SK-N-SH (cell line): ENCODE data around the gene SLC8A1. TPM values are rescaled to one million over a fixed set of nuclear protein-coding genes. Genes with fewer than 3 reads are reported as not detected.

Source experiments
- CTCF ChIA-PET: fragments of 300-600, 350-600 bp; formaldehyde crosslinking; extraction: SDS; loops from one replicate; lab custom pipeline; 2021; lab: Yijun Ruan, JAX
- POLR2A ChIA-PET: fragments of 350-600 bp; sonication (Branson Sonifier 250); formaldehyde crosslinking; extraction: SDS; loops from one replicate; lab custom pipeline; 2020; ENCODE audit warnings: antibody characterized with exemption, inconsistent platforms; lab: Yijun Ruan, JAX
- DNase-seq: peaks from one replicate; pipeline ENCODE4 v3.0.0; 2012
- H2AFZ ChIP-seq: fragments of 200-600 bp; sonication (generic); 2 replicates; pipeline ENCODE4 v1.8.1; 2016; ENCODE audit warnings: antibody characterized with exemption, mild to moderate bottlenecking, low read depth
- H3F3A ChIP-seq: fragments of 200-600 bp; sonication (generic); replicated peaks from 2 replicates; pipeline ENCODE3; 2016; ENCODE audit warnings: antibody characterized with exemption, mild to moderate bottlenecking; ENCODE audit not compliant: insufficient read depth
- H3K27ac ChIP-seq, 2 experiments: fragments of 200-500 bp in 1 of 2; fragments of 200-600 bp in 1 of 2; sonication (Bioruptor generic) in 1 of 2; sonication (generic), shearing (Covaris generic) in 1 of 2; 2 replicates each; pipeline versions ENCODE4 v1.5.1 to v1.6.1; 2014 to 2016; ENCODE audit warnings: low read depth in 2 of 2, inconsistent platforms in 1 of 2, low read length in 1 of 2, mild to moderate bottlenecking in 1 of 2, mixed read lengths in 1 of 2
- H3K27me3 ChIP-seq: fragments of 200-600 bp; sonication (generic), shearing (Covaris generic); 2 replicates; pipeline ENCODE4 v1.6.1; 2016; ENCODE audit warnings: mixed run types; ENCODE audit not compliant: insufficient read depth
- H3K36me3 ChIP-seq, 2 experiments: fragments of 200-500 bp in 1 of 2; fragments of 200-600 bp in 1 of 2; sonication (Bioruptor generic) in 1 of 2; sonication (generic) in 1 of 2; replicated peaks in 1 of 2; 2 replicates each; pipeline versions ENCODE3 to v1.5.1; 2014 to 2016; ENCODE audit warnings: low read length in 1 of 2, mild to moderate bottlenecking in 1 of 2; ENCODE audit not compliant: insufficient read depth in 2 of 2, control insufficient read depth in 1 of 2
- H3K4me1 ChIP-seq, 2 experiments: fragments of 200-500 bp in 1 of 2; fragments of 200-600 bp in 1 of 2; sonication (Bioruptor generic) in 1 of 2; sonication (generic), shearing (Covaris generic) in 1 of 2; 2 replicates each; pipeline versions ENCODE4 v1.5.1 to v1.6.1; 2014 to 2016; ENCODE audit warnings: low read depth in 1 of 2, low read length in 1 of 2, mixed run types in 1 of 2; ENCODE audit not compliant: insufficient read depth in 2 of 2, control insufficient read depth in 1 of 2
- H3K4me2 ChIP-seq: fragments of 200-600 bp; sonication (generic), shearing (Covaris generic); 2 replicates; pipeline ENCODE4 v1.6.1; 2017; ENCODE audit warnings: mixed run types
- H3K4me3 ChIP-seq, 2 experiments: fragments of 200-500 bp in 1 of 2; fragments of 200-600 bp in 1 of 2; sonication (Bioruptor generic) in 1 of 2; sonication (generic), shearing (Covaris generic) in 1 of 2; 2 replicates each; pipeline versions ENCODE4 v1.5.1 to v1.8.1; 2014 to 2016; ENCODE audit warnings: low read depth in 2 of 2, inconsistent platforms in 1 of 2, low read length in 1 of 2, mild to moderate bottlenecking in 1 of 2, mixed read lengths in 1 of 2, moderate library complexity in 1 of 2
- H3K79me2 ChIP-seq: fragments of 200-600 bp; sonication (generic); 2 replicates; pipeline ENCODE4 v1.8.1; 2017; ENCODE audit warnings: mild to moderate bottlenecking; ENCODE audit not compliant: insufficient read depth
- H3K9ac ChIP-seq: fragments of 200-600 bp; sonication (generic); 2 replicates; pipeline ENCODE4 v1.6.1; 2017; ENCODE audit warnings: mixed run types
- H3K9me2 ChIP-seq: fragments of 200-600 bp; sonication (generic); 2 replicates; pipeline ENCODE4 v1.6.1; 2017; ENCODE audit warnings: mixed run types
- H3K9me3 ChIP-seq: fragments of 200-600 bp; sonication (generic); 2 replicates; pipeline ENCODE4 v1.6.1; 2017; ENCODE audit warnings: mixed run types, mild to moderate bottlenecking, moderate library complexity
- H4K20me1 ChIP-seq: fragments of 200-600 bp; sonication (generic); 2 replicates; pipeline ENCODE4 v1.6.1; 2017; ENCODE audit warnings: mild to moderate bottlenecking, mixed run types; ENCODE audit not compliant: insufficient read depth
- EP300 ChIP-seq, 2 experiments: IDR thresholded peaks; 2 replicates each; pipeline versions ENCODE4 v1.4.0 to v1.6.1; 2012; ENCODE audit warnings: borderline replicate concordance in 1 of 2, low read depth in 1 of 2, low read length in 1 of 2
- FOSL2 ChIP-seq: IDR thresholded peaks from 2 replicates; pipeline ENCODE4 v1.4.0; 2012; ENCODE audit warnings: low read depth, mild to moderate bottlenecking, moderate library complexity, borderline replicate concordance
- GATA2 ChIP-seq: sonication (generic); formaldehyde crosslinking; IDR thresholded peaks from 2 replicates; pipeline ENCODE4 v1.5.0; 2020; ENCODE audit warnings: mild to moderate bottlenecking, missing genetic modification reagents
- JUND ChIP-seq: IDR thresholded peaks from 2 replicates; pipeline ENCODE4 v1.4.0; 2012
- MEF2A ChIP-seq: IDR thresholded peaks from 2 replicates; pipeline ENCODE4 v1.4.0; 2012; ENCODE audit warnings: low read depth, borderline replicate concordance
- MXI1 ChIP-seq: IDR thresholded peaks from 2 replicates; pipeline ENCODE4 v1.6.1; 2012; ENCODE audit warnings: mild to moderate bottlenecking, low read depth, low read length, improper control_type of control experiment
- POLR2AphosphoS5 ChIP-seq: IDR thresholded peaks from 2 replicates; pipeline ENCODE4 v1.6.1; 2012; ENCODE audit warnings: low read depth, low read length
- RCOR1 ChIP-seq: fragments of 150-350 bp; IDR thresholded peaks from 2 replicates; pipeline ENCODE4 v1.6.1; 2017; ENCODE audit warnings: antibody characterized with exemption, low read length
- REST ChIP-seq: IDR thresholded peaks from 2 replicates; pipeline ENCODE4 v1.6.1; 2012; ENCODE audit warnings: mild to moderate bottlenecking, low read depth, low read length, moderate library complexity
- TAF1 ChIP-seq: IDR thresholded peaks from 2 replicates; pipeline ENCODE4 v1.6.1; 2012; ENCODE audit warnings: low read depth, mild to moderate bottlenecking, low read length, moderate library complexity, borderline replicate concordance
- TCF12 ChIP-seq: IDR thresholded peaks from 2 replicates; pipeline ENCODE4 v1.4.0; 2012
- TEAD4 ChIP-seq: IDR thresholded peaks from 2 replicates; pipeline ENCODE4 v1.4.0; 2012; ENCODE audit warnings: mild to moderate bottlenecking, borderline replicate concordance; ENCODE audit not compliant: insufficient read depth
- USF1 ChIP-seq: IDR thresholded peaks from 2 replicates; pipeline ENCODE4 v1.4.0; 2012; ENCODE audit warnings: low read depth, borderline replicate concordance
- YY1 ChIP-seq: IDR thresholded peaks from 2 replicates; pipeline ENCODE4 v1.4.0; 2012; ENCODE audit warnings: low read depth, mild to moderate bottlenecking
- WGBS: methylation state at CpG from one replicate; pipeline ENCODE4 v1.1.6; 2017; ENCODE audit warnings: low lambda C conversion rate; 5-methylcytosine and 5-hydroxymethylcytosine counted together
- polyA plus RNA-seq, 3 experiments: library from polyadenylated mRNA; depleted of rRNA; stranded (reverse); fragments of >200 nt; gene quantifications; 2 replicates each; pipeline ENCODE4 v1.2.3, GENCODE V29; 2012
- TF ChIP-seq, protein P1 (sequence below): IDR thresholded peaks from 2 replicates; pipeline ENCODE4; 2012
- TF ChIP-seq, protein P2 (sequence below): IDR thresholded peaks from 2 replicates; pipeline ENCODE4 v1.4.0; 2012; ENCODE audit warnings: low read depth
- TF ChIP-seq, protein P3 (sequence below): fragments of 200-600 bp; sonication (generic); IDR thresholded peaks from 2 replicates; pipeline ENCODE4 v1.6.1; 2017; ENCODE audit warnings: antibody characterized with exemption, mild to moderate bottlenecking, moderate library complexity

The SLC8A1 gene
- polyA plus RNA-seq, 1 of the 3 experiments (the other 2 are of a cell fraction), result 3.2 TPM

GRCh38 chr2:40169430-40169829 lies 282.5 kb downstream of the SLC8A1 start:
- H3K4me3 ChIP-seq, result no peak overlapping the region
- no peak overlapping the region for H3K9ac ChIP-seq
- no peaks in the 10 kb centered on the region for H3K79me2 ChIP-seq
- H3K27me3 ChIP-seq, result no peaks in the 10 kb centered on the region
- H3K36me3 ChIP-seq, result no peaks in the 10 kb centered on the region
- no peaks in the 10 kb centered on the region; a peak in 1 of 4 replicates for H3K4me1 ChIP-seq
- WGBS, result 85% methylated on average over 2 of the region's 2 CpGs
- H3K9me2 ChIP-seq, result no peaks in the 10 kb centered on the region
- no peak overlapping the region for H3K4me2 ChIP-seq
- ChIA-PET POLR2A (no interaction called here), CTCF (no interaction called here)
- no peak overlapping the region for H3K27ac ChIP-seq
- TF ChIP-seq FOSL2 (peak; percentile 9; the same call in 1 of the 2 replicates), JUND (peak; percentile 31; the same call in 1 of the 2 replicates), USF1 (no peak), EP300 (IDR thresholded peaks at IDR 0.05; ENCODE audit: borderline replicate concordance in 1 of 2, low read depth in 1 of 2, low read length in 1 of 2) (peak; percentile 36 to 52; a peak in 2 of 4 replicates), TCF12 (peak; percentile 91), TEAD4 (no peak)
- TF ChIP-seq, protein P1, sequence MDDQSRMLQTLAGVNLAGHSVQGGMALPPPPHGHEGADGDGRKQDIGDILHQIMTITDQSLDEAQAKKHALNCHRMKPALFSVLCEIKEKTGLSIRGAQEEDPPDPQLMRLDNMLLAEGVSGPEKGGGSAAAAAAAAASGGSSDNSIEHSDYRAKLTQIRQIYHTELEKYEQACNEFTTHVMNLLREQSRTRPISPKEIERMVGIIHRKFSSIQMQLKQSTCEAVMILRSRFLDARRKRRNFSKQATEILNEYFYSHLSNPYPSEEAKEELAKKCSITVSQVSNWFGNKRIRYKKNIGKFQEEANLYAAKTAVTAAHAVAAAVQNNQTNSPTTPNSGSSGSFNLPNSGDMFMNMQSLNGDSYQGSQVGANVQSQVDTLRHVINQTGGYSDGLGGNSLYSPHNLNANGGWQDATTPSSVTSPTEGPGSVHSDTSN, result peak; percentile 73
- H2AFZ ChIP-seq, result no peak overlapping the region
- H3F3A ChIP-seq, result no peaks in the 10 kb centered on the region
- peak; percentile 7 for DNase-seq
- no peaks in the 10 kb centered on the region for H4K20me1 ChIP-seq
- H3K9me3 ChIP-seq, result no peaks in the 10 kb centered on the region

GRCh38 chr2:40168546-40168945 lies 283.3 kb downstream of the SLC8A1 start:
- CTCF ChIA-PET, result no interaction called here
- Histone ChIP-seq H3K79me2 (no peaks in the 10 kb centered on the region), H3K4me2 (no peak overlapping the region), H3K4me1 (no peaks in the 10 kb centered on the region; a peak in 1 of 4 replicates), H4K20me1 (no peaks in the 10 kb centered on the region), H3K9me2 (no peaks in the 10 kb centered on the region), H3K36me3 (no peaks in the 10 kb centered on the region), H3K9me3 (no peaks in the 10 kb centered on the region), H2AFZ (no peak overlapping the region), H3K27me3 (no peaks in the 10 kb centered on the region), H3F3A (no peaks in the 10 kb centered on the region), H3K27ac (no peak overlapping the region), H3K4me3 (no peak overlapping the region), H3K9ac (no peak overlapping the region)
- 80% methylated on average over 1 of the region's 1 CpG for WGBS
- POLR2A ChIA-PET, result no interaction called here
- TF ChIP-seq, protein P2, sequence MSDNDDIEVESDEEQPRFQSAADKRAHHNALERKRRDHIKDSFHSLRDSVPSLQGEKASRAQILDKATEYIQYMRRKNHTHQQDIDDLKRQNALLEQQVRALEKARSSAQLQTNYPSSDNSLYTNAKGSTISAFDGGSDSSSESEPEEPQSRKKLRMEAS, result no peak
- TF ChIP-seq, protein P3, sequence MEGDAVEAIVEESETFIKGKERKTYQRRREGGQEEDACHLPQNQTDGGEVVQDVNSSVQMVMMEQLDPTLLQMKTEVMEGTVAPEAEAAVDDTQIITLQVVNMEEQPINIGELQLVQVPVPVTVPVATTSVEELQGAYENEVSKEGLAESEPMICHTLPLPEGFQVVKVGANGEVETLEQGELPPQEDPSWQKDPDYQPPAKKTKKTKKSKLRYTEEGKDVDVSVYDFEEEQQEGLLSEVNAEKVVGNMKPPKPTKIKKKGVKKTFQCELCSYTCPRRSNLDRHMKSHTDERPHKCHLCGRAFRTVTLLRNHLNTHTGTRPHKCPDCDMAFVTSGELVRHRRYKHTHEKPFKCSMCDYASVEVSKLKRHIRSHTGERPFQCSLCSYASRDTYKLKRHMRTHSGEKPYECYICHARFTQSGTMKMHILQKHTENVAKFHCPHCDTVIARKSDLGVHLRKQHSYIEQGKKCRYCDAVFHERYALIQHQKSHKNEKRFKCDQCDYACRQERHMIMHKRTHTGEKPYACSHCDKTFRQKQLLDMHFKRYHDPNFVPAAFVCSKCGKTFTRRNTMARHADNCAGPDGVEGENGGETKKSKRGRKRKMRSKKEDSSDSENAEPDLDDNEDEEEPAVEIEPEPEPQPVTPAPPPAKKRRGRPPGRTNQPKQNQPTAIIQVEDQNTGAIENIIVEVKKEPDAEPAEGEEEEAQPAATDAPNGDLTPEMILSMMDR, result no peak
- TF ChIP-seq MEF2A (no peak), JUND (no peak), TCF12 (no peak), TAF1 (no peak), POLR2AphosphoS5 (no peak), REST (no peak), RCOR1 (no peak), GATA2 (CRISPR knock-in tag) (no peak), MXI1 (no peak), YY1 (no peak), TEAD4 (no peak)
- DNase-seq, result no peak
